ENCODE results near the gene METRNL. TPM values are rescaled to one million over a fixed set of nuclear protein-coding genes. Genes with fewer than 3 reads are reported as not detected.
"Not testable (repeated sequence)": the region's sequence is repeated elsewhere in the genome, so short reads cannot be mapped to it uniquely, and the experiment has no call there.

The METRNL gene
- polyA plus RNA-seq, 3 donors, result 23.5 to 134 (median 93.3) TPM

- WGBS, 3 donors, result 74 to 94% (median 90%) methylated on average over 18 of the region's 18 CpGs
- H3K27ac ChIP-seq (ENCODE audit: low read depth, low read length), result no peak overlapping the region
Measured at GRCh38 chr17:83064021-83064731, 15.2 kb upstream of the METRNL start.

GRCh38 chr17:83064732-83065659 is 14.4 kb upstream of the METRNL start:
- no peak overlapping the region for H3K27ac ChIP-seq (ENCODE audit: low read depth, low read length)
- 79 to 83% (median 83%) methylated on average over 37 of the region's 37 CpGs for WGBS, 3 donors

GRCh38 chr17:83065660-83066542 is 13.5 kb upstream of the METRNL start:
- H3K27ac ChIP-seq (ENCODE audit: low read depth, low read length), result no peak overlapping the region
- whole genome bisulfite sequencing, 3 donors, result 92 to 94% (median 94%) methylated on average over 39 of the region's 39 CpGs

GRCh38 chr17:83066543-83066890 is 12.9 kb upstream of the METRNL start:
- WGBS, 3 donors, result 87 to 95% (median 91%) methylated on average over 14 to 19 of the region's 19 CpGs
- not testable (repeated sequence) for H3K27ac ChIP-seq (ENCODE audit: low read depth, low read length)

- 90 to 93% (median 91%) methylated on average over 27 to 29 of the region's 29 CpGs for WGBS, 3 donors
- H3K27ac ChIP-seq (ENCODE audit: low read depth, low read length), result no peak overlapping the region
Measured at GRCh38 chr17:83067071-83067717, 12.2 kb upstream of the METRNL start.

GRCh38 chr17:83067718-83068261 is 11.6 kb upstream of the METRNL start:
- no peak overlapping the region for H3K27ac ChIP-seq (ENCODE audit: low read depth, low read length)
- WGBS, 3 donors, result 76 to 80% (median 77%) methylated on average over 27 to 29 of the region's 29 CpGs

GRCh38 chr17:83068641-83069570 is 10.5 kb upstream of the METRNL start:
- WGBS, 3 donors, result 71 to 76% (median 73%) methylated on average over 34 to 58 of the region's 58 CpGs
- no peak overlapping the region for H3K27ac ChIP-seq (ENCODE audit: low read depth, low read length)

- WGBS, 3 donors, result 89 to 92% (median 92%) methylated on average over 8 of the region's 8 CpGs
- H3K27ac ChIP-seq (ENCODE audit: low read depth, low read length), result no peak overlapping the region
Measured at GRCh38 chr17:83069571-83069906, 9.9 kb upstream of the METRNL start.

- no peak overlapping the region for H3K27ac ChIP-seq (ENCODE audit: low read depth, low read length)
- WGBS, 3 donors, result 80 to 85% (median 81%) methylated on average over 33 to 35 of the region's 35 CpGs
Measured at GRCh38 chr17:83069931-83070742, 9.3 kb upstream of the METRNL start.

- 86 to 92% (median 90%) methylated on average over 16 of the region's 16 CpGs for WGBS, 3 donors
- no peak overlapping the region for H3K27ac ChIP-seq (ENCODE audit: low read depth, low read length)
Measured at GRCh38 chr17:83070800-83071341, 8.5 kb upstream of the METRNL start.

- 86 to 89% (median 88%) methylated on average over 12 of the region's 12 CpGs for WGBS, 3 donors
- H3K27ac ChIP-seq (ENCODE audit: low read depth, low read length), result no peak overlapping the region
Measured at GRCh38 chr17:83071365-83071764, 8.0 kb upstream of the METRNL start.

GRCh38 chr17:83071966-83072562 is 7.3 kb upstream of the METRNL start:
- H3K27ac ChIP-seq (ENCODE audit: low read depth, low read length), result no peak overlapping the region
- WGBS, 3 donors, result 67 to 80% (median 70%) methylated on average over 10 of the region's 10 CpGs

- WGBS, 3 donors, result 77 to 84% (median 79%) methylated on average over 28 of the region's 28 CpGs
- no peak overlapping the region for H3K27ac ChIP-seq (ENCODE audit: low read depth, low read length)
Measured at GRCh38 chr17:83072600-83073358, 6.6 kb upstream of the METRNL start.

- 49 to 72% (median 49%) methylated on average over 21 to 32 of the region's 32 CpGs for WGBS, 3 donors
Measured at GRCh38 chr17:83073389-83074063, 5.9 kb upstream of the METRNL start.

More at GRCh38 chr17:83073389-83074063, 5.9 kb upstream of the METRNL start:
- no peak overlapping the region for H3K27ac ChIP-seq (ENCODE audit: low read depth, low read length)

Measured in adipose tissue (tissue), 3 donors.